SU-DHL-6 (cell line): ENCODE data around the gene ITPR3.

ENCODE experiments used
- EZH2phosphoT487 ChIP-seq: fragments of 200-600 bp; sonication (generic), shearing (Covaris generic); conservative IDR thresholded peaks from 2 replicates; pipeline ENCODE4 v1.6.1; 2018; ENCODE audit warnings: mild to moderate bottlenecking, antibody characterized with exemption, low read length, moderate library complexity, mixed read lengths
- TF ChIP-seq, protein P1 (sequence below): fragments of 200-600 bp; sonication (generic); IDR thresholded peaks from one replicate; pipeline ENCODE4 v1.5.1; 2017; ENCODE audit warnings: antibody characterized with exemption, mild to moderate bottlenecking, low read length, moderate library complexity; ENCODE audit not compliant: insufficient read depth, poor library complexity, severe bottlenecking

DNA sequence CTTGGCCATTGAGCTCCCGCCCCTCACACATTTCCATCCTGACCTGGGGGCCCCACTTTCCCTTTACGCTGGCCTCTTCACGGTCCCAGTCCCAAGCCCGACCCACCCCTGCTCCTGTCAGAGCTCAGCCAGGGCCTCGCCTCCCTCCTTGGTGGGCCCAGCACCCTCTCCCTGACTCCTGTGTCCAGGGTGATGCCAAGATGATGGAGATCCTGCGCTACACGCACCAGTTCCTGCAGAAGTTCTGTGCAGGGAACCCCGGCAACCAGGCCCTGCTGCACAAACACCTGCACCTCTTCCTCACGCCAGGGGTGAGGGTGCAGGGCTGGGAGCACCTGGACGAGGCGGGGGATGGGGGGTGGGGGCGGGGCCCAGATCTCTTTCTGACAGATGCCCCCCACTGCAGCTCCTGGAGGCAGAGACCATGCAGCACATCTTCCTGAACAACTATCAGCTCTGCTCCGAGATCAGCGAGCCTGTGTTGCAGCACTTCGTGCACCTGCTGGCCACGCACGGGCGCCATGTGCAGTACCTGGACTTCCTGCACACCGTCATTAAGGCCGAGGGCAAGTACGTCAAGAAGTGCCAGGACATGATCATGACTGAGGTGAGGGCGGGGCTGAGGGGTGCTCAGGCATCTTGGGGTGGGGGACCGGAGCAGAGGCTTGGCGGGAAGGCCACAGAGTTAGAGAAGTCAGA is 57.3 kb downstream of the ITPR3 start:
- TF ChIP-seq, protein P1, sequence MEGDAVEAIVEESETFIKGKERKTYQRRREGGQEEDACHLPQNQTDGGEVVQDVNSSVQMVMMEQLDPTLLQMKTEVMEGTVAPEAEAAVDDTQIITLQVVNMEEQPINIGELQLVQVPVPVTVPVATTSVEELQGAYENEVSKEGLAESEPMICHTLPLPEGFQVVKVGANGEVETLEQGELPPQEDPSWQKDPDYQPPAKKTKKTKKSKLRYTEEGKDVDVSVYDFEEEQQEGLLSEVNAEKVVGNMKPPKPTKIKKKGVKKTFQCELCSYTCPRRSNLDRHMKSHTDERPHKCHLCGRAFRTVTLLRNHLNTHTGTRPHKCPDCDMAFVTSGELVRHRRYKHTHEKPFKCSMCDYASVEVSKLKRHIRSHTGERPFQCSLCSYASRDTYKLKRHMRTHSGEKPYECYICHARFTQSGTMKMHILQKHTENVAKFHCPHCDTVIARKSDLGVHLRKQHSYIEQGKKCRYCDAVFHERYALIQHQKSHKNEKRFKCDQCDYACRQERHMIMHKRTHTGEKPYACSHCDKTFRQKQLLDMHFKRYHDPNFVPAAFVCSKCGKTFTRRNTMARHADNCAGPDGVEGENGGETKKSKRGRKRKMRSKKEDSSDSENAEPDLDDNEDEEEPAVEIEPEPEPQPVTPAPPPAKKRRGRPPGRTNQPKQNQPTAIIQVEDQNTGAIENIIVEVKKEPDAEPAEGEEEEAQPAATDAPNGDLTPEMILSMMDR: no peak
- no peak for TF ChIP-seq EZH2phosphoT487
